LNCaP clone FGC (cell line): Measurements from ENCODE around the gene GSTP1.

Experiments used
- DNase-seq: peaks from one replicate; pipeline ENCODE4 v3.0.0-alpha.2; 2011; ENCODE audit warnings: low read depth
- H3K4me3 ChIP-seq: 2 replicates; pipeline ENCODE4 v1.5.1; 2011; ENCODE audit warnings: mild to moderate bottlenecking, low read depth, low read length, control low read depth
- CTCF ChIP-seq: IDR thresholded peaks from 2 replicates; pipeline ENCODE4 v1.5.1; 2012; ENCODE audit warnings: mild to moderate bottlenecking; ENCODE audit not compliant: control insufficient read depth, insufficient read depth; ENCODE audit errors: extremely low read depth

GSTP1 gene

GRCh38 chr11:67564230-67564629 lies 19.4 kb upstream of the GSTP1 start:
- TF ChIP-seq CTCF, result no peak
- no peak overlapping the region for H3K4me3 ChIP-seq
- DNase-seq, result no peak

DNA sequence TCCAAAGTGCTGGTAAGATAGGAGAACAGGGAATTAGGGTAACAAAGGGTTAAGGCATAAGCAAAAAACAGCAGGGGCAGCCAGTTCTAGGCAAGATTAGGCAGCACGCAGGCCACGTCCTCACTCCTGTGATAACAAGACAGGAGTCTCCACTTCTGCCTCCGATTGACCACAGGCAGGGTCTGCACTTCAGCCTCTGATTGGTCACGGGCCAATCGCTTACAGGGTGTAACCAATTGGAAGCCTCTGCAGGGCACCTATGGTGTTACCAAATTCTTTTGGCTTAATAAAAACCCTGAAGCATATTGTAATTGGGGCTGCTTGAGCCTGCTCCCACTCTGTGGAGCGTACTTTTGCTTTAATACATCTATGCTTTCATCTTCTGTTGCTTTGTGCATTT lies 12.2 kb upstream of the GSTP1 start:
- no peak overlapping the region for H3K4me3 ChIP-seq
- no peak for DNase-seq
- no peak for TF ChIP-seq CTCF

- no peak overlapping the region for H3K4me3 ChIP-seq
- no peak for TF ChIP-seq CTCF
- peak; percentile 67 for DNase-seq
Observed at GRCh38 chr11:67572305-67572704, 11.3 kb upstream of the GSTP1 start.

- DNase-seq, result peak; percentile 22
- H3K4me3 ChIP-seq, result no peak overlapping the region
- TF ChIP-seq CTCF, result peak; percentile 71
Observed at GRCh38 chr11:67572747-67573419, 10.7 kb upstream of the GSTP1 start.

- TF ChIP-seq CTCF, result no peak
- no peak overlapping the region for H3K4me3 ChIP-seq
- DNase-seq, result no peak
Observed at GRCh38 chr11:67574938-67575337, 8.7 kb upstream of the GSTP1 start.

- TF ChIP-seq CTCF, result no peak
- H3K4me3 ChIP-seq, result no peak overlapping the region
- no peak for DNase-seq
Observed at GRCh38 chr11:67576735-67577475, 6.7 kb upstream of the GSTP1 start.

- DNase-seq, result no peak
- no peak overlapping the region for H3K4me3 ChIP-seq
- no peak for TF ChIP-seq CTCF
Observed at GRCh38 chr11:67577951-67578350, 5.7 kb upstream of the GSTP1 start.
